GM21526 (cell line): ENCODE data around the gene ACOD1.
"Not testable (repeated sequence)": the region's sequence is repeated elsewhere in the genome, so short reads cannot be mapped to it uniquely, and the experiment has no call there.

Experiments
- ATAC-seq: cut with Tn5 transposase; IDR thresholded peaks from one replicate; pipeline ENCODE4 v1.9.1; 2021; ENCODE audit warnings: moderate library complexity; ENCODE audit not compliant: unreplicated experiment, low FRiP score

The ACOD1 gene

GRCh38 chr13:76950101-76950500 is 1.8 kb downstream of the ACOD1 start:
- no peak for ATAC-seq

DNA sequence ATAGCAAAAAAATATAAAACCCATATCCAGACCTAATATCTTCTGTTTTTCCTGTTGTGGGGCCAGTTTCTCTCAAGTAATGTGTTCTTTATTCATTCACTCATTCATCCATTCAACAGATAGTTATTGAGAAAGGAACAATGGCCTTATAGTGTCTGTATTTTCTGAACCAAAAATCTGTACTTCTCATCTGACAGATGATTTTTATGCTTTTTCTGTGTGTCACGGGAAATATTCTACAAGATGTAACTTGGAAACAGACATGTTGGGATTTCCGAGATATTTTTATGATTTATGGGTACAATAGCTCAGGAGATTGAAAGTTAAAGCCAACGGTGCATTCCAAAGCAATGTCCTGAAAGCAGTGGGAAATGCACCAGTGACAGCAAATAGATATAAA is 5.7 kb downstream of the ACOD1 start:
- ATAC-seq, result no peak

DNA sequence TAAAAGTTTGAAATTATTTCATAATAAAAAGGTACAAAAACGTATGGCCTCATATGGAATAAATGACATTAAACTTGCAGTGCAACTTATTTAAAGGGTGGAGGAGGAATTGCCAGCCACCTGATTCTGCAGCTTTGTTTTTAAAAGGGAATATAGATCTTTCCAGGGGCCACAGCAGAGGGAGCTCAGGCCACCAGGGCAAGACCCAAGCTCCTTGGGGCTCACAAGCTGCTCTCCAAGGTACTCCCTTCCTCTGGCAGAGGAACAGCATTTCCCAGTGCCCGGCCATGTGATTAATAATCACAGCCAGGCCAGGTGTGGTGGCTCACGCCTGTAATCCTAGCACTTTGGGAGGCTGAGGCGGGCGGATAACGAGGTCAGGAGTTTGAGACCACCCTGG is 6.2 kb downstream of the ACOD1 start:
- no peak for ATAC-seq

DNA sequence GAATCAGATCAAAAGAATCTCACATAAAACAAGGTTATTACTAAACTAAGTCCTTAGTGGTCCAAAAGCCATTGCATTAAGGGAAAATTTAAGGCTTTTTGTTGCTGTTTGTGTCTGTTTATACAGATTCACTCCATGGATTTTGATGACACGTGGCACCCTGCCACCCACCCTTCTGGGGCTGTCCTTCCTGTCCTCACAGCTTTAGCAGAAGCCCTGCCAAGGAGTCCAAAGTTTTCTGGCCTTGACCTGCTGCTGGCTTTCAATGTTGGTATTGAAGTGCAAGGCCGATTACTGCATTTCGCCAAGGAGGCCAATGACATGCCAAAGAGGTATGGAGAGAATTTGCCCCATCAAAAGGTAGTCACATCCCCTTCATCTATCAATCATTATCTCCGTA is 6.9 kb downstream of the ACOD1 start:
- ATAC-seq, result no peak

GRCh38 chr13:76955661-76956060 is 7.3 kb downstream of the ACOD1 start:
- ATAC-seq, result no peak

DNA sequence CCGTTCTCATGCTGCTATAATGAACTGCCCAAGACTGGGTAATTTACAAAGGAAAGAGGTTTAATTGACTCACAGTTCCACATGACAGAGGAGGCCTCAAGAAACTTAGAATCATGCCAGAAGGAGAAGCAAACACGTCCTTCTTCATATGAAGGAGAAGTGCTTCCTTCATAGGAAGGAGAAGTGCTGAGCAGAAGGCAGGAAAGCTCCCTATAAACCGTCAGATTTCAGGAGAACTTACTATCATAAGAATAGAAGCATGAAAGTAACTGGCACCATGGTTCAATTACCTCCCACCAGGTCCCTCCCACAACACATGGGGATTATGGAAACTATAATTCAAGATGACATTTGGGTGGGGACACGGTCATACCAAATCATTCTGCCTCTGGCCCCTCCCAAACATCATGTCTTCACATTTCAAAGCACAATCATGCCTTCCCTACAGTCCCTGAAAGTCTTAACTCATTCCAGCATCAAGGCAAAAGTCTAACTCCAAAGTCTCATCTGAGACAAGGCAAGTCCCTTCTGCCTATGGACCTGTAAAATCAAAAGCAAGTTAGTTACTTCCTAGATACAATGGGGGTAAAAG is 10.6 kb downstream of the ACOD1 start:
- ATAC-seq, result no peak

DNA sequence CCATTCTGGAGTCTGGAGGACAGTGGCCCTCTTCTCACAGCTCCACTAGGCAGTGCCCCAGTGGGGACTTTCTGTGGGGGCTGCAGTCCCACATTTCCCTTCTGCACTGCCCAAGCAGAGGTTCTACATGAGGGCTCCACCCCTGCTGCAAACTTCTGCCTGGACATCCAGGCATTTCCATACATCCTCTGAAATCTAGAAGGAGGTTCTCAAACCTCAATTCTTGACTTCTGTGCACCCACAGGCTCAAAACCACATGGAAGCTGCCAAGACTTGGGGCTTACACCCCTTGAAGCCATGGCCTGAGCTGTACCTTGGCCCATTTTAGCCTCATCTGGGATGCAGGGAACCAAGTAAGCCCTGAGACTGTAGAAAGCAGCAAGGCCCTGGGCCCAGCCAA is 11.4 kb downstream of the ACOD1 start:
- not testable (repeated sequence) for ATAC-seq

- no peak for ATAC-seq
These were observed 17.6 kb downstream of the ACOD1 start for GRCh38 chr13:76965759-76966421.

DNA sequence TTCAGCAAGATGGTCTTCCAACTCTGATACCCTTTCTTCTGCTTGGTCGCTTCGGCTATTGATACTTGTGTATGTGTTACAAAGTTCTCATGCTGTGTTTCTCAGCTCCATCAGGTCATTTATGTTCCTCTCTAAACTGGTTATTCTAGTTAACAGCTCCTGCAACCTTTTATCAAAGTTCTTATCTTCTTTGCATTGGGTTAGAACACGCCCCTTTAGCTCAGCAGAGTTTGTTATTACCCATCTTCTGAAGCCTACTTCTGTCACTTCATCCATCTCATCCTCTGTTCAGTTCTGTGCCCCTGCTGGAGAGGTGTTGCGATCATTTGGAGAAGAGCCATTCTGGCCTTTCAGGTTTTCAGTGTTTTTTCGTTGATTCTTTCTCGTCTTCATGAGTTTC is 18.7 kb downstream of the ACOD1 start:
- no peak for ATAC-seq

DNA sequence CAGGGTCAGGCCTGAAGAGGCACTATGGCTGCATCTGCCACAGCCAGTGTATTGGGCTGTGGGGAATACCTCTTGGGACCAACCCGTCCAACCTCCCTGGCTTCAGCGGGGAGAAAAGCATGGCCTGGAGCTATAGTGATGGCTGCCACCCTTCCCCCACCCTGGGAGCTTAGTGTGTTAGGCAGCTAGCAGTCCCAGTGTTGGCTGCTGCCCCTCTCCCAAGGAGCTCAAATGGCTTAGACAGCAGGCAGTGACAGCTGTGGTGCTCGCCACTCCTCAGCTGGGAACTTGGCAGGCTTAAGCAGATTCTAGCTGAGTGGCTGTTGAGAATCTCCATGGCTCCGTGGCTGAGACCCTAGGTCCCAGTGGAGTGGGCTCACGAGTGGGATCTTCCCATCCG is 19.7 kb downstream of the ACOD1 start:
- no peak for ATAC-seq

- no peak for ATAC-seq
These were observed 21.4 kb downstream of the ACOD1 start for GRCh38 chr13:76969488-76970365.

DNA sequence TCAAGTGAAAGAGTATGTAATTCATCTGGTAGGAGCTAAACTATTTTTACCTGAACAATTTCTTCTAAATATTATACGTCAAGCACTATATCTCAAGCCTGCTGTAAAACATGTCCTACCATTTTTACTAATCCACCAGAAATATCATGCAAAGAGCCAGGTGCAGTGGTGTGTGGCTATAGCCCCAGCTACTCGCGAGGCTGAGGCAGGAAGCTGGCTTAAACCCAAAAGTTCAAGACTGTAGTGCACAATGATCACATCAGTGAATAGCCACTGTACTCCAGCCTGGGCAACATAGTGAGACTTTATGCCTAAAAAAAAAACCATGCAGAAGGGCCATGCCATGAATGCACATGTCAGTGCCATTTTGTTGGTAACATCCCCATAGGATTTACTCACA is 22.9 kb downstream of the ACOD1 start:
- no peak for ATAC-seq

DNA sequence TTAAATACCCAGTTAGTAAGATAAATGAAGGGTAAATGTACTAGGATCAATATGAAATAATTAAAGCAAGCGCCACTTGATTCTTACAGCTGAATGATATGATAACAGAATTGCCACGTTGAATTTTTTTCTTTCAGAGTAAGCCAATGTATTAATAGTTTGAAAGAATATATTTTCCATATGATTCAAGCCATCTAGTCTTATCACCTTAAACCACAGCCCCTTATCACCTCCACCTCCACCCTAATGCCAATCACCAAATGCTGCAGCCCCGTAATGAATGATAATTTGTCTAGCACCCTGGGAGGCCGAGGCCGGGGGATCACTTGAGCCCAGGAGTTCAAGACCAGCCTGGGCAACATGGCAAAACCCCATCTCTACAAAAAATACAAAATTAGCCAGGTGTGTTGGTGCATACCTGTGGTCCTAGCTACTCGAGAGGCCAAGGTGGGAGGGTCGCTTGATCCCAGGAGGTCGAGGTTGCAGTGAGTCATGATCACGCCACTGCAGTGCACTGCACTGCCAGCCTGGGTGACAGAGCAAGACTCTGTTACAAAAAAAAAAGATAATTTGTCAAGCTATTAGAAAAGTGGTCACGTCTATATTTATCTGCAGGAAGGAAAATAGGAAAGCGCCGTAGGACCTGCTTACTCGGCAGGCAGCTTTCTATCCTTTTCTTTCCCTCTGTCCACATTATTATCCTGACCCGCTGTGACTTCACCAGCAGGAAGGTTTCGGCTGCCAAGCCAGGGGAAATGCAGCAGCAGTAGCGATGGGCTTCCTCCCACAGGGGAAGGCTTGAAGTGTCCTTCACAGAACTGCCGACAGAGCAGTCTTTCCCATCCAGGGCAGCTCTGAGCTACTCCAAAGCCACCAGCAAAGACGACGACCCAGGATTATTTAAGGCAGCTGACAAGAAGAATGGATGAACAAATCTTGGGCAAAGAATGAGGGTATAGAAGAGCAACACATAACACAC is 23.8 kb downstream of the ACOD1 start:
- ATAC-seq, result no peak

DNA sequence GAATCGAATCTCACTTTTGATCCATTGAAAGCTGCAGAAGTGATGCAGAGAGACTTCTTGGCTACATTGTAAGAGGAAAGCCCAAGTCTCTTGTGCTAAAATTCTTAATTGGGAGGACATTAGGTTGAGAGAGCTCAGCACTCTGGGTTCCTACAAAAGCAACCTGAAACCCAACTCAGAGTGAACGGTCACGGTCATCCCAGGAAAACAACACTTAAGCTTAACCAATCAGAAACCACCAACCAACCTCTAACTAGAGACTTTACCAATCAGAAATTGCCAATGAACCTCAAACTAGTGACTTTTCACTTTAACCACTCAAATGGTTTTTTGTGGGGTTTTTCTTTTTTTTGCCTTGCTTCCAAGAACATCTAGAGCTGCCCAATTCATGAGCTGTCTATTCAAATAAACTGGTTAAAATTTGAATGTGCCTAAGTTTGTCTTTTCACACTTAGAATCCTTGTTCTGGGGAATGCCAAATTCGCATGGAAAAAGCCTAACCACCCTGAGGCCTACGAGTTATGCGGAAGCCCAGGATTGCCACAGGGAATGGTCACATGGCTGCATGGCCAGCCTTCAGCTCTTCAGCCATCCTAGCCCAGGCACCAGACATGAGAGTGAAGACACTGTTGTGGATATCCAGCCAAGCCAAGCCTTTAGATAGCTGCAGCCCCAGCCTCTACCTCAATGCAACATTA is 25.8 kb downstream of the ACOD1 start:
- no peak for ATAC-seq

GRCh38 chr13:76974618-76974975 is 26.3 kb downstream of the ACOD1 start:
- no peak for ATAC-seq

DNA sequence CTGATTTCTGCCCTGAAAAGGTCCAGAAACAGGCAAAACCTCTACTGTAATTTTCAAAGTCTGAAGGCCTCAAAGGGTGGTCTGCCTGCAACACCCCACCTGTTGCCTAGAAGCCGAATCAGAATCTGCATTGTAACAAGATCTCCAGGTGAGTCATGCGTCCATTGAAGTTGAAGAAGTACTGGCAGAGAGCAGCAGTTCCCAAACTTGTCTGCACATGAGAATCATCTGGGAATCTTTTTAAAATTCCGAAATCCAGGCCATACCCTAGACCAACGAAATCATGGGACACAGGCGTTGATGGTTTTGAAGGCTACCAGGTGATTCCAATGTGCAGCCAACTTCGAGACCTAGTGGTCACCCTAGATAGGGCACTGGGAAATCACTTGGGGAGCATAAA is 27.6 kb downstream of the ACOD1 start:
- ATAC-seq, result no peak

DNA sequence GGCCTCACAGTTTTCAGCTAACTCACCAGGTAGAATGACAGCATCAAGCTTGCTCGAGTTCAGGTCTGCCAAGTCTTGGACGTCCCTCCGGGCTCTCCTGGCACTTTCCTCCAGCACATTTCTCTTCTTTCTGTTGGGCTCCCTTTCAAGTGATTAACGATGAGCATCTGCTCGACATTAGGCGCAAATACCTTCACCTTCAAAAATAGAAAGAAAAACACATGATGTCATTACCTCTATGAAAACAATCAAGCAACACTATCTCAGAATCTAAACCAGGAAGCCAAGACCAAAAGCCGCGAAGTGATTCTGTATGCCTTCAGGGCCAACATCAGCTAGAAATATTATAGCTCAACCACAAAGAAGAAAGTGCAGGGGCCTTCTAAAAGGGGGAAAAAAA is 28.2 kb downstream of the ACOD1 start:
- ATAC-seq, result no peak

DNA sequence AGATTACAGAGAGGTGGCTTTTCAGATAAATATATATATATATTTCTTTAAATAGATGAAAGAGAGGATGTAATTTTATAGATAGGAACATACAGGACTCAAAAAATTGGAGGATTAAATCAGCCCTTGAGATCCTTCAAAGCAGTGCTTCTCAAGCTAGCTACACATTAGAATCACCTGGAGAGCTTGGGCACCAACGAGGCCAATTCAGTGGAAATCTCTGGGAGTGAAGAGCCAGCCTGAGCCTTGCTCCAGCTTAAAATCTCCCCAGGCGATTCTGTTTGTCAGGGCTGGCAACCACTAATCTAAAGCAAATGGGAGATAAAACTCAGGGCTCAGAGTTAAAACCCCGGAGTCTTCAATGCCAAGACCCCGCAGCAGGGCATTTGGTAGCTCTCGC is 28.6 kb downstream of the ACOD1 start:
- ATAC-seq, result no peak

- peak; percentile 99 for ATAC-seq
These were observed 31.9 kb downstream of the ACOD1 start for GRCh38 chr13:76980075-76980718.

- ATAC-seq, result no peak
These were observed 33.8 kb downstream of the ACOD1 start for GRCh38 chr13:76982061-76982460.
